Stimulated activated CD4-positive, alpha-beta T cell treated with anti-CD3 and anti-CD28 coated beads, Interleukin-15, amount 100 ng/mL, for 48 hours (primary cell): Measurements from ENCODE around the gene USP32.

ENCODE experiments used
- DNase-seq, 2 donors: peaks; one replicate each; pipeline ENCODE4 v3.0.0-alpha.2; 2020; ENCODE audit warnings: low read depth in 2 of 2

USP32 gene

DNA sequence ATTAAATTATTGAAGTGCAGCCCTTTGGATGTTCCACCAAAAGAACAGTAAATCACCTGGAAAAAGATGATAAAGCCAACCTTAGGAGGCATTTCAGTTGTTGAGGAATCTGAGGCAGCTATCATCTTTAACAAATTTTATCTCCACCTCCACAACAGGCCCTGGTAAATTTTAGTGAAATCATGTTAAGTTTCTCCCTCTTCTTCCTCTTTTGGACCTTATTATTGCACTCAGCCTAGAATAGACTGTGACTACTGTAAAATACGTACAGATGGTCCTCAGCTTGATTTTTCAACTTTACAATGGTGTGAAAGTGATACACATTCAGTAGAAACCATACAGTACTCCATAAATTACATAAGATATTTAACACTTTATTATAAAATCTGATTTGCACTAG, 90.3 kb downstream of the USP32 start:
- no peak for DNase-seq

DNA sequence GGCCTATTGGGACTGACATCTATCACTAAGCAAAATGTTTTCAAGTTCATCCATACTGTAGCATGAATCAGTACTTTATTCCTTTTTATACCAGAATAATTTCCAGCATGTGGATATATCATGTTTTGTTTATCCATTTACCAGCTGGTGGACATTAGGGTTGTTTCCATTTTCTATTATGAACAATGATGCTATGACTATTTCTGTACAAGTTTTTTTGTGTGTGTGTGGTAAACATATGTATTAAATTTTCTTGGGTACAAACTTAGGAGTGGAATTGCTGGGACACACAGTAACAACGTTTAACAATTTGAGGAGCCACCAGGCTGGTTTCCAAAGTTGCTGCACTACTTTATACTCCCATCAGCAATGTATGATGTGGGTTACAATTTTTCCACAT, 91.0 kb downstream of the USP32 start:
- no peak for DNase-seq

DNA sequence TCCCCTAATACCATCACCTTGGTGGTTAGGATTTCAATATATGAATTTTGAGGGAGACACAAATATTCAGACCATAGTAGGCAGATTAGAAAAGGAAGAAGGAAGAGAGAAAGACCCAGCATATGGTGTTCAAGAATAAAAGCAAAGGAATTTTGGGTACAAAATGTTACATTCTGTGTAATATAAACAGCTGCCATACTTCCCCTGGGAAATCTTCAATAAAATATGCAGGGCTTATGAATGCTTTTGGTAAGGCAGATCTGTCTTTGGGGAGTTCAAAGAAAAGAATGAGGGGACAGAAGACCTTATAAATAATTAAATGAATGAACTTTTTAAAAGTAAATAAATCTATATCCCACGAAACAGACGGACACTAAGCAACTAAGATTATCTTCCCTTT, 91.9 kb downstream of the USP32 start:
- no peak for DNase-seq

DNA sequence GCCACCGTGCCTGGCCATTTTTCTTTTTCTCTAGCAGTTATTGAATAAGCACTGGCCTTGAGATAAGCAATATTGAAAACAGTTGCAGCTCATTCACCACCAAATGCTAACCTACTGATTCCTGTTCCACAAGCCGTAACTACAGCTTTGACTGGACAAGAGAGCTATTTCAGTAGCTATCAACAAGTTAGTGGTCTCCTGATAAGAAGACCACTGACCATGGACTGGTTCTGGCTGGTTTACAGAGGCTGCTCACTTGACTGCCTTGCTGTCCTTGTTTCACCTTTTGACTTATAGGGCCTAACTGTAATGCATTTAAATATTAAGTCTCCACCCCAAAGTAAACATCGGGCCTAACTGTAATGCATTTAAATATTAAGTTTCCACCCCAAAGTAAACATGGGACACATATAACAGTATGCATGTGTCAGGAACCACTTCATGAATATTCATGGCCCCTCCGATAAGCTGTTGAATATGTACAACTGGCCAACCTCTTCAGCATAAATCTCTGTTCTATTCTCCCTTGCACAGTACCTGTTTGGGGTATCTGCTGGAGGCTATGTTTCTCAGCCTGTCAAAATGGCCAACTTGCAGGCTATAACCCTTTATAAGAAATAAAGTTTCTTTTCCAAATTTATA, 94.1 kb downstream of the USP32 start:
- no peak for DNase-seq

DNA sequence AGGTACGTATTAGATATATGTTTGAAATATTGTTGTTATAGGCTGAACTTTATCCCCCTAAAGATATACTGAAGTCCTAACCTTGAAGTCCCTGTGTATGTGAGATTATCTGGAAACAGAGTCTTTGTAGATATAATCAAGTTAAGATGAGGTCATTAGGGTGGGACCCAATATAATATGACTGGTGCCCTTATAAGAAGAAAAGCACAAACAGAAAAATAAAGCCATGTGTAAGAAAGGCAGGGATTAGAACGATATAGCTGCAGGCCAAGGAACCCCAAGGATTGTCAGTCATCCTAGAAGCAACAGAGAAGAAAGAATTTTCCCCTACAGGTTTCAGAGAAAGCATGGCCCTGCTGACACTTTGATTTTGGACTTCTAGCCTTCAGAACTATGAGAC, 95.8 kb downstream of the USP32 start:
- no peak for DNase-seq

DNA sequence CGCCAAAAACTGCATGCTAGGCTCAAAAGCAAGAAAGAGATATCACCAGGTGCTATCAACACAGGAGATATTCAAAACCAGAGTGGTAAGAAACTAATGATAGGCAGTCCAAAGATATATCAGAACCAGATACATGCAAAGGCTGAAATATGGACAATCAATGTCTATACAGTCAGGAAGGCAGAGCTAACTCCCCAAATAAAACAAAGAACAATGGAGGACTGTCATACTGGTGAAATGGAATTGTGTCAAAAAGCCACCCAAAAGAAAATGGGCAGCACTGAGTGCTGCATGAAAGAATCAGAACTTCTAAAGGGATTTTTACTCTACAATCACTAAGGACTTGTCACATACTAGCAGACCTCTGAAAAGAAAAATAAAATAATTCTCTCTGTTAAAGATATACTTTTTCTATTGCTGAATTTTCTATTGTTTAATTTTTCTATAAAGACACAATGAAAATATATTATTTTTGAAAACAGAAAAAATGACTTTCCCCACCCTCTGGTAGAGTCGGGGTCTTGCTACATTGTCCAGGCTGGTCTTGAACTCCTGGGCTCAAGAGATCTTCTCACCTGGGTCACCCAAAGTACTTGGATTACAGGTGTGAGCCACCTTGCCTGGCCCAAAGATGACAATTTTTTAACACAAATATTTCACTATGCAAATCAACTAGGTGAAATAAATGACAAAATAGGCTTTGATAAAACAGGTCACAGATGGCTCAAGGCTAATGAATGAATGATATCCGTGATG, 98.2 kb downstream of the USP32 start:
- DNase-seq, result no peak

DNA sequence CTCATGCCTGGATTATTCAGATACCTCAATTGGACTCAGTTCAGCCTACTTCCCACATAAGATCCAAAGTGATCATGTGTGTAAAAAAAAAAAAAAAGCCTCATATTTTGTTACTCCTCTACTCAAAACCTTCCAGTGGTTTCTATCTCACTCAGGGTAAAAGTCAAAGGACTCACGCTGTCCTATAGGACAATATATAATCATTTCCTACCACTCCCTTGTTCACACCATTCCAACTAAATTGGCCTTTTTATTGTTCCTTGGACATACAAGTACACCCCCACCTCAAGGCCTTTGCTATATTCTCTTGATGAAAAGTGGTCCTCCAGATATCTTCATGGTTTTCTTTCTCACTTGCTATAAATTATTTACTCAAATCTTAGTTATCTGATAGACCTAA, 99.2 kb downstream of the USP32 start:
- no peak for DNase-seq

DNA sequence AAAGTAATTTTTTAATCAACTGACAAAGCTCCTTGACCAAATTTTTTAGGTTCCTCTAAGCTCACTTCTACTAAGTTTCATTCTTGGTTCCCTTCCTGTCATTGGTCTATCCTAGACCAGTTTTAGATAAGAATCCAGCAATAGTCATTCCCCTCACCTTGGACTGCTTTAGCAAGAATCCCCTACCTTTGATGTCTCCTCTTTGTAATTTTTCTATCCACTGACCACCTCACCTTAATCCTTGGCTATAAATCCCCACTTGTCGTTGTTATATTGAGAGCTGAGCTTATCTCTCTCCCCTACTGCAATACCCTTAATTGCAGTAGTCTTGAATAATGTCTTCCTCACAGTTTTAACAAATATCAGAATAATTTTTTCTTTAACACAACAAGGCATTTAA, 107.2 kb downstream of the USP32 start:
- no peak for DNase-seq

DNA sequence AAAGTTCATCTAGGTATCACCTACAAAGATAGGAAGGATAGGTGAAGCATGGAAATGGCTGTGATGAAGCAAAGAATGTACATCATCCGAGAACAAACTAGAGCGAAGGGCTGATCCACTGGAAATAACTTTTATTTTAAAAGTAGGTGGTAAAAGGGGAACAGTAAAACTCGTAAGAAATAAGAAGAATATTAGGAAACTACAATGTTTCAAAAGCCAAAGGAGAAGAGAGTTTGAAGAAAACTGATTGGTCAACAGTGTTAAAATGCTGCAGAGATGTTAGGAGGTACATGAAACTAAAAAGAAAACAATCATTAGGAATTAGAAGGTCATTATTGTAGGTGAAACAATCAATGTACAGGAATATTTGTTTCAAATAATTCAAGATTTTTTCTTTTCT, 108.1 kb downstream of the USP32 start:
- no peak for DNase-seq

DNA sequence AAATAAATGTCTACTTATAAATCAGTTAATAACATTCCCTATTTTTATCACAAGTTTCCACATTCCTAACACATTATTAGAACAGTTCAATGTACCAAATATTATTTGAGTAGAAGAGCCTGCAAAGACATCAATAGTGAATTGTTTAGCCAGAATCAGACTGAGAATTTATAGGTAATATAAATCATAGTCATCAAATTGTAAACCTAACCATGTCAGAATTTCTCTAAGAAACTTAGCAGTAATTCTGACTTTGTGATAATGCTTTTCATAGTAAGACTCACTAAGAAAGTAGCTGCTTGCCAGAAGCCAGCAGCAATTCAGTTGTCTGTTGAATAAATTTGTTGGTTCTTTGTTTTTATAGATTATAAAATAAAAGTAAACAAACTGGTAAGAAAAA, 111.3 kb downstream of the USP32 start:
- DNase-seq, result no peak

DNA sequence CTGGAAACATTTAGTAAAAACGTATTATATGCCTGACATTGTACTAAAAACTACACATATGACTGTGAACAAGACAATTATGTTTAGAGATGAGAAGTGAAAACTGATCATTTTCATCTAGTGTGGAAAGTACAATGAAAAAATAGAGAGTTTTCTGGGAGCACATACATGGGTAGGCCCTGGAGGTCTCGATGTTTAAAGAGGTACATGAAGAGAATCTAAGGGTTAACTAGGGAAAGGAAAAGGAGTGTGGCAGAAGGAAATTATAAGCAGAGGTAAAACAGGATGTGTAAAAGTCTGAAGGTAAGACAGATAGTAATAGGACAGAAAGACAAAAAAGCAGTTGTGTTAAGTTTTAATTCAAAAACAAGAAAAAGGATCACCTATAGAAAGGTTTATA, 113.7 kb downstream of the USP32 start:
- DNase-seq, result no peak

DNA sequence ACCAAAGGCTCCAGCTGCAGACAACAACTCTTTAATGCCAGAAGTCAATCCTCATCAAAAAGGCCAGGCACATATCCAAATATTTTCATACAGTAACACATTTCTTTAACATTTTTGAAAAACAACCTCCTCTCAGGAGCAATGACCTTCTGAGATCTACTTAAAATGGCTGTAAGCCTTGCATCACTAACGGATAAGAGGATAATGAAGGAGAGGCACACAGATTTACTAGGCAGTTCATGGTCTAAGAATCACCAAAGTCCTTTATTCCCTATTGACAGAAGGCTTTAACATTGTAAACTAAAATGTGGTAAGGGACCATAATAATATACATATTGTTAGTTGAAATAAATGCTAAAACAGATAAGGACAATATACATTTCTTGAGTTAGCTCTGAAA, 114.7 kb downstream of the USP32 start:
- no peak for DNase-seq

DNA sequence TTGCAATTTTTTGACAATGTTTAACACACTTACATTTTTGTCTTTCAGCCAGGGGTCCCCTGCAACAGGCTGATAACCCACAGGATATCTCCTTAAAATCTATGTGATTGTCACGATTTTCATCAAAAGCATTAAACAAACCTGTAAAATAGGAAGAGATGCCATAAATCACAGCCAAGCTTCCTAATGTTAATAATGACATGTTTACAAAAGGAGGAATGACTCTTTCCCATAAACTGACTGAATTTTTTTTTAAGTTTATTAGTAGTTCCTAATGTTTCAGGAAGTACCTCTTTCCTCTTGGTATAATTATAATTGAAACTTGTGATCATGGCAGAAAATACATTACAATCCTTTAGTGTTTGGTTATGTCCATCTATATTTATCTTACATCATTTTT, 122.5 kb downstream of the USP32 start:
- no peak for DNase-seq

DNA sequence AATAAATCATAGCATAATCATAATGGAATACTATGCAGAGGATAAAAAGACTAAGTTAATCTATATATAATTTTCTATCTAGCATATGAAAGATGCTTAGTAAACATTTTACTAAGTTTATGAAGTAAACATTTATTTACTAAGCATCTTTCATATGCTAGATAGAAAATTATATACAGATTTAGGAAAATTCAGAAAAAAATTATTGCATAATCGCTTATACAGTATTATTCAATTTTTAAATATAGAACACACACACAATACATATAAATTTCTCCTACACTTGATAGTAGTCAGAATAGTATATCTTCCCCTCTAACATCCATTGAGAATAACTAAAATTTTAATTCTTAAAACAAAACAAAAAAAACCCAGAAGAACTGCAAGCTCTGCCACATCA, 131.4 kb downstream of the USP32 start:
- DNase-seq, result no peak

DNA sequence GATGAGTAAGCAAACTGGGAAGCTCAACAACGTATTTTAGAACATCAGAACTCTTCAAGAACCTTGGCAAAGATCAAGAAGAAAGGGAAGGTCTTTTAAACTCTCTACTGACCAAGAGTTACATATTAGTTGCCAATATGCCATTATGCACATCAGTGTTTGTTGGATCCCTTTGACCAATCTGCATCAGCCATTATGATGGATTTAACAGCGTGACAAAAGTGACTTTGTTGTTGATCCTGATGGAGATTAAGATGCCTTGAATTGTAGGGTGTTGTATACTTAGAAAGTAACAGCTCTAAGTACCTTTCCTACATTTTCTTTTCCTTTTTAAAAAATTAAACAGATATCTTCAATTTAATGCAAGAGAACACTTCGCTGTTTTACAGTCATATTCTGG, 133.6 kb downstream of the USP32 start:
- DNase-seq, result no peak

DNA sequence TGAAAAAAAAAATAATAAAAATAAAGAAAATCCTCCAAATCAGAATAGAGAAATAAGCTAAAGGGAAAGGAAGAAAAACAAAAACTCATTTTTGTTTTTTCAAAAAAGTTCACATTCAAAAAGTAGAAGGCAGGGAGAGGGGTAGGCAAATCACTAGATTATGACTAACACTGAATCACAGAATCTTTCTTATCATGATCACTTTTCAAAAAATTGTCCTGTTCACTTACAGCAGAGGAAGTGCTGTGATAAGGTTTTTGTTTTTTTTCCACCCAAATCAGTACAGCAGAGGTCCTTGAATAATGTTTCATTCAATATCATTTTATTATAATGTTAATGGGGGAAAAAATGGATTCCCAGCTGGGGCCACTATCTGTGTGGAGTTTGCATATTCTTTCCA, 135.8 kb downstream of the USP32 start:
- no peak for DNase-seq

DNA sequence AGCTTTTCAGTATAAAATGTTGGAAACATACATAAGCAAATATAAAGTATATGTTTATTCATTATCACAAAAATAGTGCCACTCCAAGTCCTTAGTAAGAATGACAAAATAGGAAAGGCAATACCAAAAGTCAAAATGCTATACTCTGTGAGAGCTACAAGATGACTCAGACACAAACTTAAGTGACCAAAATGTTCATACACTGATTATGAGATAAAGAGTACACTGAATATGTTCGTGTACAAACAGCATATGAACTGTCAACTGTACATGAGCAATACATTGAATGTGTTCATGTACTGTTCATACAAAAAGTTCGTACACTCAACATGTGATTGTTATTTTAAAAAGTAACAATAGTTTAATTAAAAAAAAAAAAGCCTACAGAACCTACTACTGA, 138.9 kb downstream of the USP32 start:
- DNase-seq, result no peak

DNA sequence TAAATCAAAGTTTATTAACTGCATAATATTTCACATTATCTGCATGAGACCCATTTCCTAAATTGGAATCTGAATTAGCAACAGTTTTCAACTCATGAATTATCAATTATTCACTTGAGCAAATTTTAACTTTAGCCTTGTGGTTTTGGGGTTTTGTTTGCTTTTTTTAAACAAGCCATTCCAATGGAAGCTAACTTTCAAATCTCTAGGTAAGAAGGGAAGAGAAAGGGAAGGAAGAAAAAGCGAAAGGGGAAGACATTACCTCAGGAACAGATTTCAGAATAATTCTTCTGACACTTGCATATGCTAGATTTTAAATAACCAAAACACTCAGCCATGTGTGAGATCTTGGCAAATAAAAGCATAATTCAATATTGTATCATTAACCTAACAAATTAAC, 139.5 kb downstream of the USP32 start:
- DNase-seq, result no peak

DNA sequence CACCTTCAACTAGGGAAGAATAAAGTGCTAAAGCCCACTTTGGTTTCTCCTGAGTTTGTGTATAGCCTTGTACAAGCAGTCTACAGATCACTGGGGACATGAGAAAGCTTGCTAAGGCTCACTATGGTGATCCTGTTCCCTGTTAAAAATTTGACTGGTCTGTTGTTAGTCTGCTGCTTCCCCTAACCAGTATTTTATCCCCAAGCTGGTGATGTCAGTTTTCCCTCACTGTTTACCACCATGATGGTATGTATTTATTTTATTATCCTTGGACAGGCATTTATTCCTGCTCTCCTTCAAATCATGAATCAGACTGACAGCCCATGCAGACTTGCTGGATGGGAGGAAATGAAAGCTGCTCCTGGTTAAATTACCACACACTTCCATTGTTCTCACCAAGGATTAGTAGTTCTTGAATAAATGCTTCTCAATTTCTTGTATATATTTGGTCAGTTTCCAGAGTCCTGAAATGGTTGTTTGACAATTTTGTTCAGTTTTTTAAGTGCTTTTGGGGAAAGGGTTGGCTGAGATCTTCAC, 142.6 kb downstream of the USP32 start:
- no peak for DNase-seq

DNA sequence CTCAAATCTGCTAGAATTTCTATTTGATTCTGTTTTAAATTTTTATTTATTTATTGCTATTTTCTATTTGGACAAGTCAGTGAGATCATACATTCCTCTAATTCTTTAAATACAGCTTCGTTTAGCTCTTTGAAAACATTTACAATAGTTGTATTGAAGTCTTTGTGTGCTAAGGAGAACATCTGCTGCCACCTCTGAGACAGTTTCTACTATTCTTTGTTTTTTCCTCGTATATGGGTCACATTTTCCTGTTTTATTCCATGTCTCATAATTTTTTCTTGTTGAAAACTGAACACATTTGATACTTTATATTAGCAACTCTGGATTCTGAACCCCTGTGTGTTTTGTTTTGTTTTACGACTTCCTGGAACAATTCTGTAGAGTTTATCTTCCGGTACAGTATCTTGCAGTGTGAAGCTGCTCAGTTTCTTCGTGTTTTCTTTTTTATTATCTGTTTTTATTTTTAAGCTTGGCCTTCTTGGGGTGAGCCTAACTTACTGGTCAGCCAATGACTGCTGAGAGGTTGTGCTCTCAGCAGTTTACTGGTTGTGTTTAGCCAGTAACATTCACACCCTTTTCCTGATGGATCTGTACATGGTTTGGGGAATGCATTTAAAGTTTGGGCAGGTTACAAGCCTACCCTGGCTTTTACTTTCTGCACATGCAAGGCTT, 143.2 kb downstream of the USP32 start:
- DNase-seq, result no peak

DNA sequence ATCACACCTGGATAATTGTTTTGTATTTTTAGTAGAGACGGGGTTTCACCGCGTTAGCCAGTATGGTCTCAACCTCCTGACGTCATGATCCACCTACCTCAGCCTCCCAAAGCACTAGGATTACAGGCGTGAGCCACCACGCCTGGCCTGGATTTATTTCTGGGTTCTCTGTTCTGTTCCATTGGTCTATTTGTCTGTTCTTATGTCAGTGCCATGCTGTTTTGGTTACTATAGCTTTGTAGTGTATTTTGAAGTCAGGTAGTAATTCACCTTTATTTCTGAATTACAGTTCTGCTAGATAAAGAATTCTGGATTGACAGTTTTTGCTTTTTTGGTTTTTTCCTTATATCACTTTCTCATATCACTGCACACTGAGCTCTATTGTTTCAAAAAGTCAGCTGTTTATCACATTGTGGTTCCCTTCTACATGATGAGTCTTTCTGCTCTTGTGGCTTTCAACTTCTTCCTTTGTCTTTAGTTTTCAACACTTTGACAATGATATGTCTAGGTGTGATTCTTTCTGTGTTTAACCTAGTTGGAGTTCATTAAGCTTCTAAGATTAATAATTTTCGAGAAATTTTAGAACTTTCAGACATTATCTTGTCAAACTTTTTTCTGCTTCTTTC, 144.0 kb downstream of the USP32 start:
- no peak for DNase-seq

DNA sequence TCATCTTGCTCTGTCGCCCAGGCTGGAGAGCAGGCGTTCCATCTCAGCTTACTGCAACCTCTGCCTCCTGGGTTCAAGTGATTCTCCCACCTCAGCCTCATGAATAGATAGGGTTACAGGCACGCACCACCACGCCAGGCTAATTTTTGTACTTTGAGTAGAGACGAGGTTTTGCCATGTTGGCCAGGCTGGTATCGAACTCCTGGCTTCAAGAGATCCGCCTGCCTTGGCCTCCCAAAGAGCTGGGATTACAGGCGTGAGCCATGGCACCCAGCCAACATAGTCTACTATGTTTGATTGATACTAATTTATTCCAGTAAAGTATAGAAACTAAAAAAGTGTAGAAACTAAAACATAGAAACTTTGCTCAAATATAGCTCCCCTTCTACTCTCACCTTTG, 147.3 kb downstream of the USP32 start:
- no peak for DNase-seq

DNA sequence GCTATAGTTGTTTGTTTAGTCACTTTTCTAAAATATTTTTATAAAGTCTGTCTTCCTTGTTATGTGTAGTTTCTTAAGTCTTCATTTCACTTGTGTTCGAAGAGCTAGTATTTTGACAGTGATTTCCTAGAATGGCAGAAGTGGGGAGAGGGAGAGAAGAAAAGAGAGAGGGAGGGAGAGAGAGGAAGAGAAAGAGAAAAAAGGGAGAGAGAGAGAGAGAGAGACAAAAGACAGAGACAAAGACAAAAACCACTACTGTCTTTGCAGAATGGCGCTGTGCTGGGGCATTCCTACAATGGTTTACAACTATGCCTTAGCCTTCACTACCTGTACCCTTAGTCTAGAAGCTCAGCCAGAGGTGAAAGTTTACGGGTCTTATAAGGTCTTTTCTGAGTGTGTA, 151.6 kb downstream of the USP32 start:
- DNase-seq, result no peak
